Coronary artery (tissue), 2 donors: ENCODE data around the gene DIAPH1.

ENCODE experiments used
- DNase-seq: peaks from one replicate; pipeline ENCODE4 v3.0.0-alpha.2; 2017; ENCODE audit warnings: low spot score
- H3K27ac ChIP-seq, 2 donors: fragments of 200-600 bp; sonication (generic); one replicate each; pipeline ENCODE4 v1.5.1; 2016 to 2019
- H3K4me3 ChIP-seq: fragments of 200-600 bp; sonication (generic); 2 replicates; pipeline ENCODE4 v1.5.1; 2016; ENCODE audit warnings: mild to moderate bottlenecking, moderate library complexity
- CTCF ChIP-seq: fragments of 200-600 bp; sonication (generic); IDR thresholded peaks from one replicate; pipeline ENCODE4 v1.5.1; 2019; ENCODE audit warnings: antibody characterized with exemption

DIAPH1 gene

GRCh38 chr5:141488591-141489561, 129.9 kb downstream of the DIAPH1 start, which contains the start of gene PCDHGC5:
Gene PCDHGC5, plus strand, starts transcription at chr5:141489081. Its CDS starts 160 bp downstream, at chr5:141489241.
- H3K4me3 ChIP-seq: no peak within 1 kb of the TSS
- DNase-seq: peak; percentile 56
- H3K27ac ChIP-seq: peak within 1 kb of the TSS in 1 of 2 donors; percentile 43
- no peak for TF ChIP-seq CTCF

GRCh38 chr5:141487131-141487530, 131.7 kb downstream of the DIAPH1 start:
- no peak for DNase-seq
- TF ChIP-seq CTCF: no peak
- H3K4me3 ChIP-seq: no peak overlapping the region
- H3K27ac ChIP-seq: no peak overlapping the region

GRCh38 chr5:141486091-141486490, 132.7 kb downstream of the DIAPH1 start:
- Histone ChIP-seq H3K4me3 (no peak overlapping the region), H3K27ac (no peak overlapping the region)
- no peak for TF ChIP-seq CTCF
- no peak for DNase-seq

- no peak for TF ChIP-seq CTCF
- Histone ChIP-seq H3K4me3 (peak overlapping the region; percentile 64), H3K27ac (no peak overlapping the region)
- no peak for DNase-seq
Observed at GRCh38 chr5:141485321-141486055, 133.3 kb downstream of the DIAPH1 start.

- no peak for DNase-seq
- peak within 1 kb of the TSS; percentile 64 for H3K4me3 ChIP-seq
- no peak for TF ChIP-seq CTCF
- H3K27ac ChIP-seq: no peak within 1 kb of the TSS
Observed at GRCh38 chr5:141484641-141485311, 134.0 kb downstream of the DIAPH1 start, which contains the start of gene PCDHGC4. Gene PCDHGC4, plus strand, starts transcription at chr5:141485030. Its CDS starts 144 bp downstream, at chr5:141485174.

- H3K27ac ChIP-seq: no peak overlapping the region
- no peak for DNase-seq
- H3K4me3 ChIP-seq: peak overlapping the region; percentile 64
- TF ChIP-seq CTCF: no peak
Observed at GRCh38 chr5:141484310-141484640, 134.5 kb downstream of the DIAPH1 start.
